ENCODE results near the gene MT1A. TPM values are rescaled to one million over a fixed set of nuclear protein-coding genes. Genes with fewer than 3 reads are reported as not detected.

The MT1A gene
- total RNA-seq, 1 donor = not detected

- peaks cover 21% of the 10 kb centered on the region for H3K4me1 ChIP-seq (ENCODE audit: insufficient read depth, low read length)
- no peak overlapping the region for H2AFZ ChIP-seq (ENCODE audit: low read length)
- H3K27ac ChIP-seq (ENCODE audit: low read depth, low read length) = no peak overlapping the region
- peaks cover 4% of the 10 kb centered on the region for H4K20me1 ChIP-seq (ENCODE audit: insufficient read depth, low read length)
- H3K4me2 ChIP-seq (ENCODE audit: insufficient read depth, low read length) = no peak overlapping the region
- TF ChIP-seq CTCF (IDR thresholded peaks at IDR 0.05; ENCODE audit: extremely low read depth, low read depth, low read length) = no peak
- DNase-seq (ENCODE audit: insufficient read length, low spot score, missing footprints) = no peak
- no peak overlapping the region for H3K4me3 ChIP-seq (ENCODE audit: insufficient read depth, low read length)
- H3K36me3 ChIP-seq (ENCODE audit: insufficient read depth, low read length) = no peaks in the 10 kb centered on the region
- peaks cover 17% of the 10 kb centered on the region for H3K79me2 ChIP-seq (ENCODE audit: insufficient read depth, low read length)
- no peaks in the 10 kb centered on the region for H3K9me3 ChIP-seq (ENCODE audit: low read depth, low read length)
- H3K27me3 ChIP-seq (ENCODE audit: insufficient read depth, low read length) = peaks cover under 1% of the 10 kb centered on the region
Observed at GRCh38 chr16:56628486-56629350, 9.7 kb upstream of the MT1A start.

DNA sequence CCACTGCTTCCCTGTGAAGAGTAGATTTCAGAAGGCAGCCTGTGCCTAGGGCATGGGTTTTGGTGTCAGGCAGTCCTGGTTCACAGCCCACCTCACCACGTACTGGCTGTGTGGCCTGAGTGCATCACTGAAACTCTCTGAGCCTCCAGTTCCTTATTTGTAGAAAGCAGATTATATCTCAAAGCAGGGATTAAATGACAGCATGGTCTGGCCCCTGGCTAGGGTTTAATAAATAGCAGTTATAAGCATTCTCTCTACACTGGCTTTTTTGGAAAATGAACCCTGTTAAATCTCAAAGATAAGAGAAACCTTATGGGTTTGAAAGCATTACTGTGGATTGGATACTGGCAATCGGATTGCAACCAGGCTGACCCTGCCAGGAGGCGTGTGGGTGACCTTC is 8.9 kb upstream of the MT1A start:
- Histone ChIP-seq H3K9me3 (ENCODE audit: low read depth, low read length) (no peaks in the 10 kb centered on the region), H3K36me3 (ENCODE audit: insufficient read depth, low read length) (no peaks in the 10 kb centered on the region), H3K79me2 (ENCODE audit: insufficient read depth, low read length) (peaks cover 17% of the 10 kb centered on the region), H3K4me2 (ENCODE audit: insufficient read depth, low read length) (no peak overlapping the region), H3K4me3 (ENCODE audit: insufficient read depth, low read length) (no peak overlapping the region), H3K4me1 (ENCODE audit: insufficient read depth, low read length) (peaks cover 21% of the 10 kb centered on the region), H3K27me3 (ENCODE audit: insufficient read depth, low read length) (peaks cover 2% of the 10 kb centered on the region), H4K20me1 (ENCODE audit: insufficient read depth, low read length) (peaks cover 4% of the 10 kb centered on the region), H2AFZ (ENCODE audit: low read length) (no peak overlapping the region), H3K27ac (ENCODE audit: low read depth, low read length) (no peak overlapping the region)
- no peak for DNase-seq (ENCODE audit: insufficient read length, low spot score, missing footprints)
- no peak for TF ChIP-seq CTCF (IDR thresholded peaks at IDR 0.05; ENCODE audit: extremely low read depth, low read depth, low read length)

- H3K27ac ChIP-seq (ENCODE audit: low read depth, low read length) = no peak overlapping the region
- peaks cover 2% of the 10 kb centered on the region for H3K27me3 ChIP-seq (ENCODE audit: insufficient read depth, low read length)
- H3K4me2 ChIP-seq (ENCODE audit: insufficient read depth, low read length) = no peak overlapping the region
- no peaks in the 10 kb centered on the region for H3K36me3 ChIP-seq (ENCODE audit: insufficient read depth, low read length)
- peaks cover 14% of the 10 kb centered on the region for H3K79me2 ChIP-seq (ENCODE audit: insufficient read depth, low read length)
- H2AFZ ChIP-seq (ENCODE audit: low read length) = no peak overlapping the region
- H3K4me1 ChIP-seq (ENCODE audit: insufficient read depth, low read length) = peaks cover 21% of the 10 kb centered on the region
- no peak for TF ChIP-seq CTCF (IDR thresholded peaks at IDR 0.05; ENCODE audit: extremely low read depth, low read depth, low read length)
- H3K9me3 ChIP-seq (ENCODE audit: low read depth, low read length) = no peaks in the 10 kb centered on the region
- no peak overlapping the region for H3K4me3 ChIP-seq (ENCODE audit: insufficient read depth, low read length)
- DNase-seq (ENCODE audit: insufficient read length, low spot score, missing footprints) = no peak
- peaks cover 4% of the 10 kb centered on the region for H4K20me1 ChIP-seq (ENCODE audit: insufficient read depth, low read length)
Observed at GRCh38 chr16:56630134-56630533, 8.3 kb upstream of the MT1A start.

GRCh38 chr16:56631197-56631596 is 7.3 kb upstream of the MT1A start:
- H3K79me2 ChIP-seq (ENCODE audit: insufficient read depth, low read length) = peaks cover 6% of the 10 kb centered on the region
- no peak overlapping the region for H3K27ac ChIP-seq (ENCODE audit: low read depth, low read length)
- DNase-seq (ENCODE audit: insufficient read length, low spot score, missing footprints) = no peak
- no peak for TF ChIP-seq CTCF (IDR thresholded peaks at IDR 0.05; ENCODE audit: extremely low read depth, low read depth, low read length)
- no peak overlapping the region for H3K4me2 ChIP-seq (ENCODE audit: insufficient read depth, low read length)
- no peak overlapping the region for H2AFZ ChIP-seq (ENCODE audit: low read length)
- H3K4me1 ChIP-seq (ENCODE audit: insufficient read depth, low read length) = peaks cover 17% of the 10 kb centered on the region
- peaks cover 2% of the 10 kb centered on the region for H3K27me3 ChIP-seq (ENCODE audit: insufficient read depth, low read length)
- H3K36me3 ChIP-seq (ENCODE audit: insufficient read depth, low read length) = no peaks in the 10 kb centered on the region
- peaks cover 2% of the 10 kb centered on the region for H4K20me1 ChIP-seq (ENCODE audit: insufficient read depth, low read length)
- H3K9me3 ChIP-seq (ENCODE audit: low read depth, low read length) = no peaks in the 10 kb centered on the region
- H3K4me3 ChIP-seq (ENCODE audit: insufficient read depth, low read length) = no peak overlapping the region

Measured in osteoblast (primary cell).